ENCODE measurements around the gene RPL35A.

GRCh38 chr3:197959891-197960693, 10.1 kb downstream of the RPL35A start, which contains the start of gene LMLN:
- TF ChIP-seq CTCF (conservative IDR thresholded peaks at IDR 0.05) = no peak
- TF ChIP-seq EZH2 (IDR thresholded peaks at IDR 0.05; ENCODE audit: low read depth) = no peak
